K562 (cell line): ENCODE measurements around the gene ESR2. TPM values are rescaled to one million over a fixed set of nuclear protein-coding genes. Genes with fewer than 3 reads are reported as not detected.

Experiments used
- DLX4 ChIP-seq: fragments of 250-450 bp; sonication (Bioruptor Pico); IDR thresholded peaks from 2 replicates; pipeline ENCODE4 v1.6.1; 2021; ENCODE audit warnings: mild to moderate bottlenecking
- E2F8 ChIP-seq: fragments of 450-650 bp; IDR thresholded peaks from 2 replicates; pipeline ENCODE4 v1.7.1; 2018; ENCODE audit warnings: mild to moderate bottlenecking, low read depth; ENCODE audit not compliant: partially characterized antibody
- EP400 ChIP-seq: fragments of 450-650 bp; IDR thresholded peaks from 2 replicates; pipeline ENCODE4 v1.6.1; 2017; ENCODE audit warnings: antibody characterized with exemption, mild to moderate bottlenecking, moderate library complexity
- KDM4B ChIP-seq, 2 experiments: fragments of 450-650 bp in 1 of 2; sonication (generic) in 1 of 2; IDR thresholded peaks; 2 replicates each; pipeline ENCODE4 v1.6.1; 2016 to 2017; ENCODE audit warnings: borderline replicate concordance in 2 of 2, antibody characterized with exemption in 1 of 2, low read depth in 1 of 2, mild to moderate bottlenecking in 1 of 2
- MCM2 ChIP-seq: fragments of 450-650 bp; IDR thresholded peaks from 2 replicates; pipeline ENCODE4 v1.6.1; 2017; ENCODE audit warnings: low read depth, mild to moderate bottlenecking
- MNT ChIP-seq, 2 experiments: fragments of 450-650 bp; conservative IDR thresholded peaks; 2 replicates each; pipeline ENCODE4 v1.6.1; 2017; ENCODE audit warnings: mild to moderate bottlenecking in 2 of 2, moderate library complexity in 2 of 2
- MTA1 ChIP-seq: fragments of 450-650 bp; IDR thresholded peaks from 2 replicates; pipeline ENCODE4 v1.6.1; 2017; ENCODE audit warnings: borderline replicate concordance
- RBM34 ChIP-seq: fragments of 200-400 bp; formaldehyde crosslinking; IDR thresholded peaks from 2 replicates; pipeline ENCODE4 v1.6.1; 2018; ENCODE audit warnings: low read length, borderline replicate concordance; ENCODE audit not compliant: insufficient read depth
- TEAD2 ChIP-seq: fragments of 450-650 bp; IDR thresholded peaks from 2 replicates; pipeline ENCODE4 v1.6.1; 2016; ENCODE audit warnings: missing genetic modification characterization, control low read depth, missing compliant biosample characterization
- ZC3H4 ChIP-seq: sonication (generic); formaldehyde crosslinking; IDR thresholded peaks from 2 replicates; pipeline ENCODE4 v1.9.0; 2021; ENCODE audit warnings: missing genetic modification reagents, borderline replicate concordance
- polyA plus RNA-seq, 8 experiments: library from polyadenylated mRNA; depleted of rRNA in 4 of 8; stranded (reverse) in 5 of 8; unstranded in 3 of 8; fragments of >200 nt; fragmentation: Nextera tagmentation in 2 of 8; fragmentation: Illumina TruSeq in 1 of 8; extraction: Ambion mirVana in 2 of 8; extraction: Trizol in 1 of 8; gene quantifications; 2 replicates each; pipeline versions ENCODE4 v1.2.1 to v1.2.3, GENCODE V29; 2011 to 2014; ENCODE audit warnings: inconsistent platforms in 1 of 8, missing spikeins in 1 of 8
- total RNA-seq, 7 experiments: library from RNA; depleted of rRNA in 6 of 7; stranded (reverse); fragments of >200 nt in 6 of 7; fragmentation: Illumina TruSeq in 2 of 7; extraction: Trizol in 2 of 7; gene quantifications; 2 replicates each; pipeline versions ENCODE4 v1.2.1 to v1.2.3, GENCODE V29; 2011 to 2021; ENCODE audit warnings: low replicate concordance in 1 of 7

The ESR2 gene
- total and polyA plus RNA-seq, 9 of the 15 experiments (the other 6 are each of a cell fraction or from before 2014, with no cell fraction given) = 0.07 to 3.8 (median 2.0) TPM

- no peak for TF ChIP-seq RBM34
- no peak for TF ChIP-seq ZC3H4 (CRISPR knock-in tag)
- TF ChIP-seq MCM2 = no peak
- 0 out of 2 replicates have a peak, but pooled peaks have one; percentile 34 for TF ChIP-seq MTA1
- no peak for TF ChIP-seq DLX4 (CRISPR knock-in tag)
- TF ChIP-seq MNT (conservative IDR thresholded peaks at IDR 0.05) = peak; percentile 41 to 54; a peak in 1 of 4 replicates
- TF ChIP-seq KDM4B (IDR thresholded peaks at IDR 0.05; ENCODE audit: borderline replicate concordance in 2 of 2, low read depth in 1 of 2) = no peak
- no peak for TF ChIP-seq E2F8
- no peak; the same call in 1 of the 2 replicates for TF ChIP-seq EP400
- TF ChIP-seq TEAD2 (tag) = no peak
Observed at GRCh38 chr14:64279704-64280668, 14.2 kb downstream of the ESR2 start (continued).
